ENCODE results near the gene RPS19. TPM values are rescaled to one million over a fixed set of nuclear protein-coding genes. Genes with fewer than 3 reads are reported as not detected.

RPS19 gene
- total RNA-seq (2021) (3,152 to 3,787 TPM (median 3,713 TPM) in 3 replicates), Bru-seq, nascent RNA (percentile 99 among the genes with signal in this experiment)
- long read RNA-seq, experiment 1, transcript RPS19-206 (6 exons, 2,359 nt): major isoform, 2,083 of 2,216 reads
- long read RNA-seq, experiment 1, transcript RPS19-202 (6 exons, 526 nt): minor isoform, 12 of 2,216 reads
- long read RNA-seq, experiment 1, transcript RPS19-207 (6 exons, 668 nt): minor isoform, 21 of 2,216 reads
- long read RNA-seq, experiment 1, partial matches to known transcripts: 87 of 2,216 reads
- long read RNA-seq, experiment 1, other reads (novel, unspliced or antisense): 13 of 2,216 reads
- long read RNA-seq, experiment 2, transcript RPS19-206 (6 exons, 2,359 nt): major isoform, 2,080 of 4,294 reads
- long read RNA-seq, experiment 2, transcript RPS19-207 (6 exons, 668 nt): minor isoform, 28 of 4,294 reads
- long read RNA-seq, experiment 2, partial matches to known transcripts: 2,081 of 4,294 reads
- long read RNA-seq, experiment 2, other reads (novel, unspliced or antisense): 100 of 4,294 reads
- long read RNA-seq, experiment 3, transcript RPS19-206 (6 exons, 2,359 nt): major isoform, 30 of 35 reads
- long read RNA-seq, experiment 3, partial matches to known transcripts: 2 of 35 reads
- long read RNA-seq, experiment 3, other reads (novel, unspliced or antisense): 3 of 35 reads

DNA sequence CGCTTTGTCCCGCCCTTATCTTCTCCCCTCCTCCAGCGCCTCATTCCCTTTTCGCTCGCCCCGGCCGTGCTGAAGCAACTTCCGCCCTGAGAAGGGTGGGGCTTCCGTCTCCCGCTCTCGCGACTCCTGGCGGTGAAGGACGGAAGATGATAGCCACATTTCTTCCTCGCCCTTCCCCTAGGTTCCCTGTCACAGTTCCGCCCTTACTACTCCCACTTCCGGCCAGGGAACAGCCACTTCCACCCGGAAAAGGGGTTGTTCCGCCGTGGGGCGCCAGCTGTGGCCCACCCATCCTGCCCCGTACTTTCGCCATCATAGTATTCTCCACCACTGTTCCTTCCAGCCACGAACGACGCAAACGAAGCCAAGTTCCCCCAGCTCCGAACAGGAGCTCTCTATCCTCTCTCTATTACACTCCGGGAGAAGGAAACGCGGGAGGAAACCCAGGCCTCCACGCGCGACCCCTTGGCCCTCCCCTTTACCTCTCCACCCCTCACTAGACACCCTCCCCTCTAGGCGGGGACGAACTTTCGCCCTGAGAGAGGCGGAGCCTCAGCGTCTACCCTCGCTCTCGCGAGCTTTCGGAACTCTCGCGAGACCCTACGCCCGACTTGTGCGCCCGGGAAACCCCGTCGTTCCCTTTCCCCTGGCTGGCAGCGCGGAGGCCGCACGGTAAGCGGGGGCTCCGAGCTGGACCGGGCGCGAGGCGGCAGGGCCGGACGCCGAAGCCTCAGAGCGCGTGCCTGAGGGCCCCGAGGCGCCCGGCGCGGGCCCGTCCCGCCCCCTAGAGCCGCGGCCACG is at the start of gene RPS19:
RPS19 (plus strand) TSS at position 638 of the 801 bp plus-strand sequence. CDS start 520 bp downstream, outside the sequence.
- ChIA-PET POLR2A (interaction anchor here (0.6 to 2.7 kb wide), 8 partner anchors 9 to 176 kb away, joined by 3 to 30 read pairs (median 4); no protein-coding TSS in a partner anchor), CTCF (interaction anchor here (0.6 to 2.1 kb wide), 31 partner anchors 9 to 507 kb away, joined by 3 to 14 read pairs (median 4); partner anchors contain the start of genes DMRTC2, LYPD4 and RABAC1)
- peak within 1 kb of the TSS; percentile 94 for H3K4me3 Mint-ChIP-seq
- TF ChIP-seq, protein P1, sequence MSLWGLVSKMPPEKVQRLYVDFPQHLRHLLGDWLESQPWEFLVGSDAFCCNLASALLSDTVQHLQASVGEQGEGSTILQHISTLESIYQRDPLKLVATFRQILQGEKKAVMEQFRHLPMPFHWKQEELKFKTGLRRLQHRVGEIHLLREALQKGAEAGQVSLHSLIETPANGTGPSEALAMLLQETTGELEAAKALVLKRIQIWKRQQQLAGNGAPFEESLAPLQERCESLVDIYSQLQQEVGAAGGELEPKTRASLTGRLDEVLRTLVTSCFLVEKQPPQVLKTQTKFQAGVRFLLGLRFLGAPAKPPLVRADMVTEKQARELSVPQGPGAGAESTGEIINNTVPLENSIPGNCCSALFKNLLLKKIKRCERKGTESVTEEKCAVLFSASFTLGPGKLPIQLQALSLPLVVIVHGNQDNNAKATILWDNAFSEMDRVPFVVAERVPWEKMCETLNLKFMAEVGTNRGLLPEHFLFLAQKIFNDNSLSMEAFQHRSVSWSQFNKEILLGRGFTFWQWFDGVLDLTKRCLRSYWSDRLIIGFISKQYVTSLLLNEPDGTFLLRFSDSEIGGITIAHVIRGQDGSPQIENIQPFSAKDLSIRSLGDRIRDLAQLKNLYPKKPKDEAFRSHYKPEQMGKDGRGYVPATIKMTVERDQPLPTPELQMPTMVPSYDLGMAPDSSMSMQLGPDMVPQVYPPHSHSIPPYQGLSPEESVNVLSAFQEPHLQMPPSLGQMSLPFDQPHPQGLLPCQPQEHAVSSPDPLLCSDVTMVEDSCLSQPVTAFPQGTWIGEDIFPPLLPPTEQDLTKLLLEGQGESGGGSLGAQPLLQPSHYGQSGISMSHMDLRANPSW (CRISPR knock-in tag; conservative IDR thresholded peaks at IDR 0.05; ENCODE audit: low read depth): no peak
- TF ChIP-seq, protein P2, sequence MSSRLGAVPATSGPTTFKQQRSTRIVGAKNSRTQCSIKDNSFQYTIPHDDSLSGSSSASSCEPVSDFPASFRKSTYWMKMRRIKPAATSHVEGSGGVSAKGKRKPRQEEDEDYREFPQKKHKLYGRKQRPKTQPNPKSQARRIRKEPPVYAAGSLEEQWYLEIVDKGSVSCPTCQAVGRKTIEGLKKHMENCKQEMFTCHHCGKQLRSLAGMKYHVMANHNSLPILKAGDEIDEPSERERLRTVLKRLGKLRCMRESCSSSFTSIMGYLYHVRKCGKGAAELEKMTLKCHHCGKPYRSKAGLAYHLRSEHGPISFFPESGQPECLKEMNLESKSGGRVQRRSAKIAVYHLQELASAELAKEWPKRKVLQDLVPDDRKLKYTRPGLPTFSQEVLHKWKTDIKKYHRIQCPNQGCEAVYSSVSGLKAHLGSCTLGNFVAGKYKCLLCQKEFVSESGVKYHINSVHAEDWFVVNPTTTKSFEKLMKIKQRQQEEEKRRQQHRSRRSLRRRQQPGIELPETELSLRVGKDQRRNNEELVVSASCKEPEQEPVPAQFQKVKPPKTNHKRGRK (CRISPR knock-in tag; IDR thresholded peaks at IDR 0.05; ENCODE audit: borderline replicate concordance): no peak
- TF ChIP-seq, protein P3, sequence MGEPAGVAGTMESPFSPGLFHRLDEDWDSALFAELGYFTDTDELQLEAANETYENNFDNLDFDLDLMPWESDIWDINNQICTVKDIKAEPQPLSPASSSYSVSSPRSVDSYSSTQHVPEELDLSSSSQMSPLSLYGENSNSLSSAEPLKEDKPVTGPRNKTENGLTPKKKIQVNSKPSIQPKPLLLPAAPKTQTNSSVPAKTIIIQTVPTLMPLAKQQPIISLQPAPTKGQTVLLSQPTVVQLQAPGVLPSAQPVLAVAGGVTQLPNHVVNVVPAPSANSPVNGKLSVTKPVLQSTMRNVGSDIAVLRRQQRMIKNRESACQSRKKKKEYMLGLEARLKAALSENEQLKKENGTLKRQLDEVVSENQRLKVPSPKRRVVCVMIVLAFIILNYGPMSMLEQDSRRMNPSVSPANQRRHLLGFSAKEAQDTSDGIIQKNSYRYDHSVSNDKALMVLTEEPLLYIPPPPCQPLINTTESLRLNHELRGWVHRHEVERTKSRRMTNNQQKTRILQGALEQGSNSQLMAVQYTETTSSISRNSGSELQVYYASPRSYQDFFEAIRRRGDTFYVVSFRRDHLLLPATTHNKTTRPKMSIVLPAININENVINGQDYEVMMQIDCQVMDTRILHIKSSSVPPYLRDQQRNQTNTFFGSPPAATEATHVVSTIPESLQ (CRISPR knock-in tag; IDR thresholded peaks at IDR 0.05): no peak
- TF ChIP-seq, protein P4, sequence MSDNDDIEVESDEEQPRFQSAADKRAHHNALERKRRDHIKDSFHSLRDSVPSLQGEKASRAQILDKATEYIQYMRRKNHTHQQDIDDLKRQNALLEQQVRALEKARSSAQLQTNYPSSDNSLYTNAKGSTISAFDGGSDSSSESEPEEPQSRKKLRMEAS (CRISPR knock-in tag; IDR thresholded peaks at IDR 0.05): peak; percentile 62
- 0 out of 2 replicates have a peak, but pooled peaks have one; percentile 36 for TF ChIP-seq TEAD4 (CRISPR knock-in tag; IDR thresholded peaks at IDR 0.05)
- no peak for TF ChIP-seq ZBTB21 (CRISPR knock-in tag; IDR thresholded peaks at IDR 0.05; ENCODE audit: borderline replicate concordance)
- TF ChIP-seq HMGA2 (CRISPR knock-in tag; IDR thresholded peaks at IDR 0.05): no peak; the same call in 1 of the 2 replicates
- peak; percentile 77; the same call in 1 of the 2 replicates for TF ChIP-seq ZNF219 (CRISPR knock-in tag; IDR thresholded peaks at IDR 0.05; ENCODE audit: borderline replicate concordance)
- peak; percentile 63; the same call in 1 of the 2 replicates for TF ChIP-seq FOXK1 (CRISPR knock-in tag; IDR thresholded peaks at IDR 0.05)
- TF ChIP-seq NFE2L1 (CRISPR knock-in tag; IDR thresholded peaks at IDR 0.05): 0 out of 2 replicates have a peak, but pooled peaks have one; percentile 33
- no peak for TF ChIP-seq CREB1 (CRISPR knock-in tag; IDR thresholded peaks at IDR 0.05)
- no peak for TF ChIP-seq JAZF1 (CRISPR knock-in tag; IDR thresholded peaks at IDR 0.05)
- TF ChIP-seq, protein P5, sequence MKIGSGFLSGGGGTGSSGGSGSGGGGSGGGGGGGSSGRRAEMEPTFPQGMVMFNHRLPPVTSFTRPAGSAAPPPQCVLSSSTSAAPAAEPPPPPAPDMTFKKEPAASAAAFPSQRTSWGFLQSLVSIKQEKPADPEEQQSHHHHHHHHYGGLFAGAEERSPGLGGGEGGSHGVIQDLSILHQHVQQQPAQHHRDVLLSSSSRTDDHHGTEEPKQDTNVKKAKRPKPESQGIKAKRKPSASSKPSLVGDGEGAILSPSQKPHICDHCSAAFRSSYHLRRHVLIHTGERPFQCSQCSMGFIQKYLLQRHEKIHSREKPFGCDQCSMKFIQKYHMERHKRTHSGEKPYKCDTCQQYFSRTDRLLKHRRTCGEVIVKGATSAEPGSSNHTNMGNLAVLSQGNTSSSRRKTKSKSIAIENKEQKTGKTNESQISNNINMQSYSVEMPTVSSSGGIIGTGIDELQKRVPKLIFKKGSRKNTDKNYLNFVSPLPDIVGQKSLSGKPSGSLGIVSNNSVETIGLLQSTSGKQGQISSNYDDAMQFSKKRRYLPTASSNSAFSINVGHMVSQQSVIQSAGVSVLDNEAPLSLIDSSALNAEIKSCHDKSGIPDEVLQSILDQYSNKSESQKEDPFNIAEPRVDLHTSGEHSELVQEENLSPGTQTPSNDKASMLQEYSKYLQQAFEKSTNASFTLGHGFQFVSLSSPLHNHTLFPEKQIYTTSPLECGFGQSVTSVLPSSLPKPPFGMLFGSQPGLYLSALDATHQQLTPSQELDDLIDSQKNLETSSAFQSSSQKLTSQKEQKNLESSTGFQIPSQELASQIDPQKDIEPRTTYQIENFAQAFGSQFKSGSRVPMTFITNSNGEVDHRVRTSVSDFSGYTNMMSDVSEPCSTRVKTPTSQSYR (CRISPR knock-in tag; IDR thresholded peaks at IDR 0.05): 0 out of 2 replicates have a peak, but pooled peaks have one; percentile 28
- no peak for TF ChIP-seq ZNF416 (CRISPR knock-in tag; IDR thresholded peaks at IDR 0.05)
- peak; percentile 53 for TF ChIP-seq JUN (CRISPR knock-in tag; IDR thresholded peaks at IDR 0.05)
- TF ChIP-seq, protein P6, sequence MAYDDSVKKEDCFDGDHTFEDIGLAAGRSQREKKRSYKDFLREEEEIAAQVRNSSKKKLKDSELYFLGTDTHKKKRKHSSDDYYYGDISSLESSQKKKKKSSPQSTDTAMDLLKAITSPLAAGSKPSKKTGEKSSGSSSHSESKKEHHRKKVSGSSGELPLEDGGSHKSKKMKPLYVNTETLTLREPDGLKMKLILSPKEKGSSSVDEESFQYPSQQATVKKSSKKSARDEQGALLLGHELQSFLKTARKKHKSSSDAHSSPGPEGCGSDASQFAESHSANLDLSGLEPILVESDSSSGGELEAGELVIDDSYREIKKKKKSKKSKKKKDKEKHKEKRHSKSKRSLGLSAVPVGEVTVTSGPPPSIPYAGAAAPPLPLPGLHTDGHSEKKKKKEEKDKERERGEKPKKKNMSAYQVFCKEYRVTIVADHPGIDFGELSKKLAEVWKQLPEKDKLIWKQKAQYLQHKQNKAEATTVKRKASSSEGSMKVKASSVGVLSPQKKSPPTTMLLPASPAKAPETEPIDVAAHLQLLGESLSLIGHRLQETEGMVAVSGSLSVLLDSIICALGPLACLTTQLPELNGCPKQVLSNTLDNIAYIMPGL (CRISPR knock-in tag; IDR thresholded peaks at IDR 0.05): no peak
- TF ChIP-seq, protein P7, sequence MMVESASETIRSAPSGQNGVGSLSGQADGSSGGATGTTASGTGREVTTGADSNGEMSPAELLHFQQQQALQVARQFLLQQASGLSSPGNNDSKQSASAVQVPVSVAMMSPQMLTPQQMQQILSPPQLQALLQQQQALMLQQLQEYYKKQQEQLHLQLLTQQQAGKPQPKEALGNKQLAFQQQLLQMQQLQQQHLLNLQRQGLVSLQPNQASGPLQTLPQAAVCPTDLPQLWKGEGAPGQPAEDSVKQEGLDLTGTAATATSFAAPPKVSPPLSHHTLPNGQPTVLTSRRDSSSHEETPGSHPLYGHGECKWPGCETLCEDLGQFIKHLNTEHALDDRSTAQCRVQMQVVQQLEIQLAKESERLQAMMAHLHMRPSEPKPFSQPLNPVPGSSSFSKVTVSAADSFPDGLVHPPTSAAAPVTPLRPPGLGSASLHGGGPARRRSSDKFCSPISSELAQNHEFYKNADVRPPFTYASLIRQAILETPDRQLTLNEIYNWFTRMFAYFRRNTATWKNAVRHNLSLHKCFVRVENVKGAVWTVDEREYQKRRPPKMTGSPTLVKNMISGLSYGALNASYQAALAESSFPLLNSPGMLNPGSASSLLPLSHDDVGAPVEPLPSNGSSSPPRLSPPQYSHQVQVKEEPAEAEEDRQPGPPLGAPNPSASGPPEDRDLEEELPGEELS (CRISPR knock-in tag; IDR thresholded peaks at IDR 0.05): peak; percentile 92

More for the DNA sequence above, at the start of gene RPS19:
- Mint-ChIP-seq H3K36me3 (peaks cover 43% of the 10 kb centered on the region), H3K27ac (peak within 1 kb of the TSS; percentile 99), H3K27me3 (ENCODE audit: low read depth) (peaks cover 13% of the 10 kb centered on the region), H3K4me1 (peaks cover 43% of the 10 kb centered on the region), H3K9me3 (no peaks in the 10 kb centered on the region)
- ATAC-seq (peak; percentile 89), DNase-seq (ENCODE audit: low spot score) (peak; percentile 98)
